Fibroblast of skin of left biceps (primary cell): ENCODE data around the gene SLC13A1.
"Not testable (repeated sequence)": the region's sequence is repeated elsewhere in the genome, so short reads cannot be mapped to it uniquely, and the experiment has no call there.

Experiments used
- DNase-seq, 2 experiments: peaks; one replicate each; pipeline ENCODE4 v3.0.0-alpha.2; 2013; ENCODE audit warnings: low read depth in 2 of 2

Gene SLC13A1

DNA sequence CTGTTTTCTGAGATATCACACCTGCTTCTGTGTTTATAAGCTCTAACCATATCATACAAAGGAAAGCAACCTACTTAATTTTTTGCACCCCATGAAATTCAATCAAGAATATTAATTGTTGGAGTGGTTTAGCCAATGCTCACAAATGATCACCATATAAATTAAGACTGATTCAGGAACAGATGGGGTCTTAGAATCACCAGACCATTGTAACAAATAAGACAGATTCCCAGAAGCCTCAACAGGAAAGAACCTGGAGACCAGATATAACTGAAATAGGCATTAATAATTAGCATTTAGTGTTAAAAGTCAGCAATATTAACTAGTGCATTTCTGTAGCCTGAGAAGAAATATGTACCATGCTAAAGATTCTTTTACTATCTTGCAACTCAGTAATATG, 73.6 kb downstream of the SLC13A1 start:
- DNase-seq, result no peak

DNA sequence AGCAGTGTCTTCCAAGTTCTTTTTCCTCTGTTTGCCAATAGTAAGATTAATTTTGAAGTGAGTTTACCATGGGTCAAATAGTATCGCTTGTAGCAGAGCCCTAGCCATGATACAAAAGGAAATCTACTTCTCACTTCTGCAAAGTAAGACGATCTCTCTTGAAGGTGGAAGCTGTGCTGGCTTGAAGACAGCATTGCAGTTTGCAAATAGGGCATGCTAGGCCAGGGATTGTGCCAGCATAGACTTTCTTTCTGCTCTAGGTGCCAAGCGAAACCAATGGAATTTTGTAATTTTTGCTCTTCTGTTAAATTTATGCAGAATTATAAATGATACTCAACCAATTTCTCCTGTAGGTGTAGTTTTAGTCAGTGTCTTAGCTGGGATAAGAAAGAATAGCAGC, 74.5 kb downstream of the SLC13A1 start:
- no peak for DNase-seq

DNA sequence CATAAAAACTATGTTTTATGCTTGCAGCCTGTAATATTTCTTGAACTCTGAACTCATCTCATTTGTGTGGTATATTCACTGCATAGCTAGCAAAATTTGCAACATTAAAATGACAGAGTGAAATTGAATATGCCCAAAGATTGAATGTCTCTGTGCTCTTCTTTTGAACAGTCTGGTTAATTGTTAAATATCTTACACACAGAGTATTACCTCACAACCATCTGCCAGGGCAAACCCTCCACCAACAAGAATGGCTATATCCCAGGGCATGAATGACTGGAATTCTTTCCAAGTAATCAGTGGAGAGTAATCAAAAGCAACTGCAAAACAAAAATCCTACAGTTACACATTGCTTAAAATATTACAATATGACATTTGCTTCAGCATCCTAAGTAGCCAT, 76.9 kb downstream of the SLC13A1 start:
- DNase-seq, result no peak

DNA sequence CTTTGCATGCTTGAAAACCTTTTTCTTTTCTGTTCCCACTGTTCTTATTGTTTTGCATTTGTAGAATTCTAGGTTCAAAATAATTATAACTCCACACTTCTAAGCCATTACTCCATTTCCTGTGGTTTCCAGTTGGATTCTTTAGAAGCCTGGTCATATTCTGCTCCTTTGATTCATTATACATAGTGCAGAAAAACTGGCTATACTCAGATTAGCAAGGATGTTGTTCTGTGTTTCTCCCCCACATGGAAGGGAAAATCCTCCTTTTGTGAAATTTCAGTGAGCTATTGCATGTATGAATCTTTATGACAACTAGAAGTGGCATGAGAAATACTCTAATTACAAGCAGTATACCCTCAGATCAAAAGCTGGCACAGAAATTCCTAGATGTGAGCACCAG, 79.5 kb downstream of the SLC13A1 start:
- peak in 1 of 2 experiments; percentile 1 for DNase-seq

DNA sequence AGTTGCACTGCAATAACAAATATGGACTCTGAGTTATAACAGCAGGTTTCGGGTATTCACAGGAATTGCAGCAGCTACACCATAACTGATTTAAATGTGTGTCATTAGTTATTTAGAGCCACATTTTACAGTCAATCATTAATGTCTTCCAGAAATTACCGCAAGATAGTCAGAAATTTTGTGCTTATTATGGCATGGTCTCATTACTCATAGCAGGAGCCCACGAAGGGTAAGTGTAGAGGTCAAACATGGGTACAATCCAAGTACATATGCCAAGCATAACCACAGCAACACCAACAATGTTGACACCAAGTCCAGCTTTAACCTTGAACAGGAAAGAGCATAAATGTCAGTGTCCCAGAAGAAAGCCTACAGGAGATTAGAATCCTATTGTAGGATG, 84.4 kb downstream of the SLC13A1 start:
- DNase-seq, result no peak

DNA sequence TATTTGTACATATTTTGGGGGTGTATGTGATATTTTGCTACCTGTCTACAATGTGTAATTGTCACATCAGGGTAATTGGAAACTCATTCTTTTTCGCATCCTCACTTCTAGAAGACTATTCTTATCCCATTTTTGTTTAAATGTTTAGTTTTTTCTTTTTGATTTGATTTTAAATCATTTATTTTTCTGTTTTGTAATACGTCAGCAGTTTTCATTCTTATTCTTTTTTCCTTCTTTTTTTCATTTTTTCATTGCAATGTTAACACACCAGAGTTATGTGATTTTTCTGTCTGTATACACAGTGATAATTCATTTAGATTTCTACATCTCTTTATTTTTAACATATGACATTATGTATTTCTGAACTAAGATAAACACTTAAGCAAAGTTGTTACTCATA, 85.5 kb downstream of the SLC13A1 start:
- DNase-seq, result no peak

DNA sequence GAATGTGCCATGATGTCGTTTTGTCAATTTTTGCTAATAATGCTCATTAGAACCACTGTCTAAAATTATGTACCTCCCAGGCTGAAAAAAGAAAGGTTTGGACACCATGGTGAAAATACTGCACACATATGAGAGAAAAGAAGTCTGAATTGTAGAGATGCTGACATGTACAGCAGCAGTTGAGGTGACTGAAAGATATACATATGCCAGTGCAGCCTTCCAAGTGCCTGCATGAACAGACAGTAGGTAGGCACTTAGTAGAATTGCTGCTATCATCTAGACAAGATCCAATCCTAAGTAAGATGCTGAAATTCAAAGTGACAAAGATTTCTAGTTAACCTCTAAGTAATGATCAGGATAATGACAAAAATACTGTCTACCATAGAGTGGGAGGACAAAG, 86.9 kb downstream of the SLC13A1 start:
- DNase-seq, result no peak

DNA sequence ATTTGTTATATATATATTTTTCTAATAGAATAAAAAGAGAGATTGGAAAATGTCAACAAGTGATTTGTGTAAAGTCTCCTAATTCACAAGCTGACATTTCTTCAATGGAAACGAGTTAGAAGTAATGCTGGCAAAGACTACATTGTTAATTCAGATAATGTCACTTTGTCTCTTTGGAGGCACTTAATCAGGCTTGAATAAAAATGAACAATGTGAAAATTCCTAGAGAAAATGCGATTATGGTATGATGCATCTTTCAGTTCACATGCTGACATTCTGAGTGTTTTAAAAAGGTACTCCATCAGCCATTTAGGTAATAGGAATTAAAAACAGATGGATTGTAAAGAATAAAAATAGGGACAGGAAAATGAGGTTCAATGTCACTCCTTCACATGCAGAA, 100.1 kb downstream of the SLC13A1 start:
- DNase-seq, result no peak

DNA sequence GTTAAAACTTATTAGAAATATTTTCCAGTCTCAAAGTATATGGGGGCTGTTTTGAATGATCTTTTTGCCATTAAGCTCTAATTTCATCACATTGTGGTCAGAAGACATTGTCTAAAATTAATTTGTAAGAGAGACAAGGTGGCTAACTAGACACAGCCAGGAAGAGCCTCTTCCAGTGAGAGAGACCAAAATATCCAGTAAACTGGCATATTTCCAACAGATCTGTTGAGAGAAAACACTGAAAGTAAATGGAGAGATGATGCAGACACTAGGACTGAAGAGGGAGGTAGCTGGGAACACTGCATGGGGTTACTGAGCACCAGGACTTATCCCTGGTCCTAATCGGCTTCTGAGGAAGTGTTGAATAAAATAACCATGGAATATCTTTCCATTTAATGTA, 102.8 kb downstream of the SLC13A1 start:
- no peak for DNase-seq

DNA sequence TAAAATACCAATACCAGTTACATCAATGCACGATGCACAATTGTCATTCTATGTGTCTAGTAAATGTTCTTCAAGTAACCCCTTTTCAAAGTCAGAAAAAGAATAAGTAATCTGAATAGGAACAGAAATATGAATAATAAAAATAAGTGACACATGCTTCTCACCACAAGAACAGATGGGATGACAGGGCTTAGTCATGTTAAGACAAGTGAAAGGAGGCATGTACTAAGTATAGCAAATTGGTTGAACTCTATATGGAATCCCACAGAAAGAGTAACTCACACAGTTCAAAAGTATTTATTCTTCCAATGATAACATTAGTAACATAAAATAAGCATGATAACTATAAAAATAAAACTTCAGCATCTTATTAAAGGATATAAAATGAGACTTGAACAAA, 103.3 kb downstream of the SLC13A1 start:
- no peak for DNase-seq

DNA sequence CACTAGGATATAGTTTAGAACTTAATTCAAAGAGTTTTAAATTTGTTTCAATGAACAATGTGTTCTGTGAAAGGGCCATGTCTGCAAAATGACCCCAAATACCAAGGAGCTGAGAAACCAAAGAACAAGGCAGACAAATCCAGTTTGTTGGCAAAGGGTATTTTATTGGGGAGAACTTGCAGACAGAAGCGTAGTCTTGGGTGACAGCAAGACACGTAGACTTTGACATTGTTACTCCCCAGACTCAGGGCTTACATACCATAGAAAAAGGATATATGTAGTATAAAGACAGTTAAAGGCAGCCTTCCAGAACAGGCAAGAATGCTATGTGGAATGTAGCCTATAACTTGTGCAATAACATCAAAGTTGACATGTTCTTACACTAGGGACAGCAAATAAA, 109.3 kb downstream of the SLC13A1 start:
- DNase-seq, result no peak

DNA sequence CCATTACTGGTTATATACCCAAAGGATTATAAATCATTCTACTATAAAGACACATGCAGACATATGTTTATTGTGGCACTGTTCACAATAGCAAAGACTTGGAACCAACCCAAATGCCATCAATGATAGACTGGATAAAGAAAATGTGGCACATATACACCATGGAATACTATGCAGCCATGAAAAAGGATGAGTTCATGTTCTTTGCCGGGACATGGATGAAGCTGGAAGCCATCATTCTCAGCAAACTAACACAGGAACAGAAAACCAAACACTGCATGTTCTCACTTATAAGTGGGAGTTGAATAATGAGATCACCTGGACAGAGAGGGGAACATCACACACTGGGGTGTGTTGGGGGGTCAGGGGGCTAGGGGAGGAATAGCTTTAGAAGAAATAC, 112.9 kb downstream of the SLC13A1 start:
- not testable (repeated sequence) for DNase-seq

DNA sequence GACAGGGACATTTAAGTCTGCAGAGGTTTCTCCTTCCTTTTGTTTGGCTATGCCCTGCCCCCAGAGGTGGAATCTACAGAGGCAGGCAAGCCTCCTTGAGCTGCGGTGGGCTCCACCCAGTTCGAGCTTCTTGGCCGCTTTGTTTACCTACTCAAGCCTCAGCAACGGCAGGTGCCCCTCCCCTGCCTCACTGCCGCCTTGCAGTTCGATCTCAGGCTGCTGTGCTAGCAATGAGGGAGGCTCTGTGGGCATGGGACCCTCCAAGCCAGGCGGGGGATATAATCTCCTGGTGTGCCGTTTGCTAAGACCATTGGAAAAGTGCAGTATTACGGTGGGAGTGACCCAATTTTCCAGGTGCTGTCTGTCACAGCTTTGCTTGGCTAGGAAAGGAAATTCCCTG, 114.9 kb downstream of the SLC13A1 start:
- not testable (repeated sequence) for DNase-seq

DNA sequence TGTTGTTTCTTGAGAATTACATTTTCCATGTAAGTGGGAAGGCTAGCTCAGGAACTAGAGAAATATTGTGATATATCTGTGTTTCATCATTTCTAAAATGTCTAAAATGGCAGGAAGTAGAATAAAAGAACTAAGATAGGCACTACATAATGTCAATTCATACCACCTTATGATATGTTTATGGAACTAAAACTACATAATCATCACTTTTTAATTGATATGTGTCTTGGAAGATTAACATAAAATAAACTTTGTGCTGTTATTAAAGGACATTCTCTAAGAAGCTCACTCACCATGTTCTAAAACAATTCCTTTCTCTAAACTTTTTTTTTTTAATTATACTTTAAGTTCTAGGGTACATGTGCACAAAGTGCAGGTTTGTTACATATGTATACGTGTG, 120.7 kb downstream of the SLC13A1 start:
- no peak for DNase-seq

DNA sequence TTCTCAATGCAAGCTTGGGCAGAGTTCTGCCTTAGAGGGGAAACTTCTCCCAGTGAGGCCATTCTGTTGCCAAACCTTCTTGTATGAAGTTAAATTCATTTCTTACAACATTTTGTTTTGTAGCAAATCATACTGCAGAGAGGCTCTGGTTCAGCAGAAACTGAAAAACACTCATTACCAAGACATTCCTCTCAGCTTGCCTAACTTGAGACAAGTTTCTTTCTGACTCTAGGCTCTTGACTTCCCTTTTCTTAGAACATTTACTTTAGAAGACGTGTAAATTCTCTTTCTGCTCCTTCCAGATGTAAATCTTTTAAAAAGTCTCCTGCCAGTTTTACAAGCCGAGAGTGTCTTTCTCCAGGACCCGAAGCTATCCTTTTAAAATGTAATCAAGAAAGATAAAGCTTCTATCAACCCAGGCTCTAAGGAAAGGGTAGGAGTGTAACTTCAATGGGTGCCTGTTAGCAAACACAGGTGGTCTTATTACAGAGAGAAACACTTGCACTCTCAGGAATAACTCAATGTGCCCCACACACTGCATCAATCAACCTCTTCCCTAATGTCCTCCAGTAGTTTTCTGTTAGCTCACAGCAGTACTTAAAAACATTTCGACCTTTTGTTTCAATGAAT, 123.8 kb downstream of the SLC13A1 start:
- DNase-seq, result no peak

DNA sequence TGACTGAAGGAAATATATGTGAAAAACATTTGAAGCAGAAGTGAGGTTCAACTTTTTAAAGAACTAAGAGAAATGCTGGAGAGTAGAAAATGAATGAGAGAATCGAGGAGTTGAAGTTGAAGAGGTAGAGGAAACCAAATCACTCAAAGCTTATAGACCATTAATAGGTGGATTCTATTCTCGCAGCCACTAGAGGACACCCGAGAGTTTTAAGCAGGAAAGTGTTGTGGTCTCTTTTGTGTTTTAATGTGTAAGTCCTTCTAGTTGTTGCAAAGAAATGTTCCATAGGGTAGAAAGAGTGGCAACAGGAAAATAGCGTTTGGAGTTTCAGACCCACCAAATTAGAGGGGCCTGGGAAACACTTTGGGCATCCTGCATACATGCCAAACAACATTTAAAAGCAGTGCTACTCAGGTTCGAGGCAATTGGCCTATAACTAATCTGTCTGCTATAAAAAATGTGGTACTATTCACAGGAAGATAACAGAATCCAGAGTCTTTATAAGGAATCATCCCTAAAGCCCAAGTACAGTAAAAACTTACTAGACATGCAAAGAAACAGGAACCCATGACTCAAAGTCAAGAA, 129.0 kb downstream of the SLC13A1 start:
- no peak for DNase-seq

DNA sequence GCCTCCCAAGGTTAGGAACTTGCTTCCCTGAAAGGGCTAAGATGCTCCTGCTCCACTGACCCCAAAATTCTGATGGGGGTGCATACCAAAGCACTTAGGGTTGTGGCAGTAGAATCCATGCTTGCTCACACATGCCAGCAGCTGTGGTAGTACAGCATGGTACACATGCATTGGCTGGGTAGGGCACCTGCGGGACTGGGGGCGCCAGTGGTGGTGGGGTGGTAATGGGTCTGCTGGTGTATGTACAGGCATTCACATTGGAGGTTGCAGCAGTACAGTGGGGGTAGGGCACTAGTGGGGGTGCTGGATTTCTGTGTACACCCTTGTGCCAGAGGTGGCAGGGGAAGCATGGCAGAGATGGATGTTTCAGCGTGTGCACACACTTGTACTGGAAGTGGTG, 132.0 kb downstream of the SLC13A1 start:
- DNase-seq, result no peak
